CD4-positive, alpha-beta T cell (primary cell): ENCODE results near the gene ZNF366. TPM values are rescaled to one million over a fixed set of nuclear protein-coding genes. Genes with fewer than 3 reads are reported as not detected.

Source experiments
- ATAC-seq: fragments of 200-7000 bp; cut with Tn5 transposase; one replicate; pipeline ENCODE4 v1.10.0; 2022; ENCODE audit warnings: mild to moderate bottlenecking; ENCODE audit not compliant: poor library complexity
- CTCF ChIA-PET: fragments of 350-600 bp; sonication (Branson Sonifier 250); formaldehyde crosslinking; loops from one replicate; lab custom pipeline; 2021; ENCODE audit warnings: antibody characterized with exemption, inconsistent platforms; lab: Charles Lee
- POLR2A ChIA-PET: fragments of 350-600 bp; sonication (Branson Sonifier 250); formaldehyde crosslinking; loops from one replicate; lab custom pipeline; 2021; ENCODE audit warnings: antibody characterized with exemption, inconsistent platforms; lab: Charles Lee
- DNase-seq, 14 experiments: peaks; one replicate each; pipeline ENCODE4 v3.0.0-alpha.2; 2013 to 2020; ENCODE audit warnings: mixed read lengths in 2 of 14
- H3K27ac ChIP-seq, 2 donors: one replicate each; pipeline versions ENCODE4 v1.5.1 to v1.7.0; 2013; ENCODE audit warnings: low read length in 2 of 2, low read depth in 1 of 2, mild to moderate bottlenecking in 1 of 2
- H3K27me3 ChIP-seq, 2 experiments: 1 replicate in 1 of 2; 2 replicates in 1 of 2; pipeline versions ENCODE4 v1.6.1 to v1.7.0; 2013; ENCODE audit warnings: low read length in 2 of 2, control low read depth in 1 of 2, mild to moderate bottlenecking in 1 of 2, moderate library complexity in 1 of 2; ENCODE audit not compliant: insufficient read depth in 2 of 2, control insufficient read depth in 1 of 2
- H3K36me3 ChIP-seq: one replicate; pipeline ENCODE4 v1.6.1; 2013; ENCODE audit warnings: low read length, control low read depth; ENCODE audit not compliant: insufficient read depth
- H3K4me1 ChIP-seq: one replicate; pipeline ENCODE4 v1.6.1; 2013; ENCODE audit warnings: low read length, control low read depth; ENCODE audit not compliant: insufficient read depth
- H3K4me3 ChIP-seq: one replicate; pipeline ENCODE4 v1.5.1; 2013; ENCODE audit warnings: mild to moderate bottlenecking, low read length, moderate library complexity
- H3K9me3 ChIP-seq, 2 experiments: 1 replicate in 1 of 2; 2 replicates in 1 of 2; pipeline versions ENCODE4 v1.6.1 to v1.7.0; 2013; ENCODE audit warnings: low read length in 2 of 2, mild to moderate bottlenecking in 2 of 2, control low read depth in 1 of 2, moderate library complexity in 1 of 2; ENCODE audit not compliant: control insufficient read depth in 1 of 2, insufficient read depth in 1 of 2
- H3K27ac Mint-ChIP-seq: one replicate; pipeline ENCODE4 v1.8.0; 2020; ENCODE audit warnings: mixed read lengths
- H3K27me3 Mint-ChIP-seq: one replicate; pipeline ENCODE4 v1.8.0; 2021; ENCODE audit warnings: mixed read lengths
- H3K36me3 Mint-ChIP-seq: one replicate; pipeline ENCODE4 v1.8.0; 2021; ENCODE audit warnings: low read depth, mixed read lengths
- H3K4me1 Mint-ChIP-seq: one replicate; pipeline ENCODE4 v1.8.0; 2021; ENCODE audit warnings: low read depth, mixed read lengths
- H3K4me3 Mint-ChIP-seq: one replicate; pipeline ENCODE4 v1.8.0; 2020; ENCODE audit warnings: mild to moderate bottlenecking, mixed read lengths
- H3K9me3 Mint-ChIP-seq: one replicate; pipeline ENCODE4 v1.8.0; 2020; ENCODE audit warnings: mixed read lengths
- CTCF ChIP-seq: fragments of 200-600 bp; IDR thresholded peaks from one replicate; pipeline ENCODE4 v1.8.0; 2022; ENCODE audit warnings: antibody characterized with exemption, mild to moderate bottlenecking
- intact Hi-C, 2 experiments: fragments of 100-400 bp; cut with DNase I in 1 of 2; cut with micrococcal nuclease in 1 of 2; formaldehyde crosslinking; loops; one replicate each; pipeline versions ENCODE4 v1.15.1 to v1.9.0; 2023 to 2025; cut with DNase I, micrococcal nuclease
- total RNA-seq, 174 experiments: library from RNA in 2 of 174; stranded (reverse) in 2 of 174; gene quantifications; one replicate each; pipeline ENCODE4 v1.2.3 and lab custom pipeline; 2021 to 2026

Gene ZNF366
- total RNA-seq, 2 experiments from 2014 or later, result 0.06 to 0.14 TPM

DNA sequence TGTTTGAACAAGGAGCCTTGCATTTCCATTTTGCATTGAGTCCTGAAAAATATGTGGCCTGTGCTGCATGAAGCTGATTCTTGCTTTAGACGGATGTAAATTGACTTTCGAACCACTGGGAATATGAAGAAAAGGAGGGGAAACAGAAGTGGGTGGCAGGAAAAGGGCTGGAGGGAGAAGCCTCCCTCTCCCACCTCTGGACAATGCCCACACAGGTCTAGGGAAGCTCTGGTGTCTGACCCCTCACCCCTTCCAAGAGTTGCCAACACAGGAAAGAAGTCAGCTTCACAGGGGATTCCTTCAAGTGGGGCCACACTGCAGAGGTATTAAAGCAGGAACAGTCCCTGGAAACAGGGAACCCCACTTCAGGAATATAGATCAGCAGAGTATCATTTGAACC, 52.2 kb downstream of the ZNF366 start:
- H3K36me3 ChIP-seq, result no peaks in the 10 kb centered on the region
- DNase-seq, result no peak
- ChIA-PET POLR2A (no interaction called here), CTCF (no interaction called here)
- H3K9me3 ChIP-seq, result peaks cover 0 to 4% of the 10 kb centered on the region in 2 experiments
- Mint-ChIP-seq H3K27me3 (peaks cover 8% of the 10 kb centered on the region), H3K4me3 (no peak overlapping the region), H3K9me3 (no peaks in the 10 kb centered on the region), H3K36me3 (no peaks in the 10 kb centered on the region), H3K27ac (no peak overlapping the region), H3K4me1 (no peaks in the 10 kb centered on the region)
- H3K27me3 ChIP-seq, result peaks cover 0 to 2% of the 10 kb centered on the region in 2 experiments
- no peak for TF ChIP-seq CTCF
- H3K4me1 ChIP-seq, result no peaks in the 10 kb centered on the region
- no peak overlapping the region for H3K4me3 ChIP-seq
- intact Hi-C loops, result no loop called here
- no peak overlapping the region for H3K27ac ChIP-seq
- ATAC-seq, result no peak

DNA sequence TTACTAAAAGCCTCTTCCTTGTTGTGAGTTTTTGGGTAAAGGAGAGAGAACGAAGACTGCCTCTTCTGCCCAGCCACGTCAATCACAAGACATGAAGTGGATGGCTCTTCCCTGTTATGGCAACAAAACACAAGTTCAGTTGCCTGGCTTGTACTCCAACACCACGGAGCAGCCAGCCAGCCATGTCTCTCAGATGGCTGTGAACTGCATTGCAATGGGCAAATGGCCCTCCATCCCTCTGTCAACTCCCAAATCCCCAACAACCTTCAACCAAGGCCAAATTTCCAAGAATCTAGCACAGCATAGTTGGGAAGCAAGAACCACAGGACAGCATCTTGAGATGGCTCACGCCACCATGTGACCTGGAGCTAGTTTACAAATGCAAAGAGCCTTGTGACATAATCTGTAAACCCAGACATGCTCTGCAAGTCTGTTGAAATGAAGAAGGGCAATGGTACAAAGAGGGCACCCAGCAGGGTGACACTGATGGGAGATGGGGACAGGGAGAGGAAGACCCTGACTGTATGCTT, 53.9 kb downstream of the ZNF366 start:
- H3K4me1 Mint-ChIP-seq, result no peaks in the 10 kb centered on the region
- peaks cover 8% of the 10 kb centered on the region for H3K27me3 Mint-ChIP-seq
- no peak overlapping the region for H3K27ac ChIP-seq
- H3K36me3 ChIP-seq, result no peaks in the 10 kb centered on the region
- no peaks in the 10 kb centered on the region for H3K36me3 Mint-ChIP-seq
- peaks cover 0 to 4% of the 10 kb centered on the region in 2 experiments for H3K9me3 ChIP-seq
- ATAC-seq (no peak), DNase-seq (no peak)
- no peaks in the 10 kb centered on the region for H3K9me3 Mint-ChIP-seq
- H3K4me3 ChIP-seq, result no peak overlapping the region
- H3K27ac Mint-ChIP-seq, result no peak overlapping the region
- ChIA-PET CTCF (no interaction called here), POLR2A (no interaction called here)
- no peaks in the 10 kb centered on the region for H3K4me1 ChIP-seq
- intact Hi-C loops, result no loop called here
- no peak overlapping the region for H3K4me3 Mint-ChIP-seq
- H3K27me3 ChIP-seq, result no peaks in the 10 kb centered on the region
- TF ChIP-seq CTCF, result no peak

DNA sequence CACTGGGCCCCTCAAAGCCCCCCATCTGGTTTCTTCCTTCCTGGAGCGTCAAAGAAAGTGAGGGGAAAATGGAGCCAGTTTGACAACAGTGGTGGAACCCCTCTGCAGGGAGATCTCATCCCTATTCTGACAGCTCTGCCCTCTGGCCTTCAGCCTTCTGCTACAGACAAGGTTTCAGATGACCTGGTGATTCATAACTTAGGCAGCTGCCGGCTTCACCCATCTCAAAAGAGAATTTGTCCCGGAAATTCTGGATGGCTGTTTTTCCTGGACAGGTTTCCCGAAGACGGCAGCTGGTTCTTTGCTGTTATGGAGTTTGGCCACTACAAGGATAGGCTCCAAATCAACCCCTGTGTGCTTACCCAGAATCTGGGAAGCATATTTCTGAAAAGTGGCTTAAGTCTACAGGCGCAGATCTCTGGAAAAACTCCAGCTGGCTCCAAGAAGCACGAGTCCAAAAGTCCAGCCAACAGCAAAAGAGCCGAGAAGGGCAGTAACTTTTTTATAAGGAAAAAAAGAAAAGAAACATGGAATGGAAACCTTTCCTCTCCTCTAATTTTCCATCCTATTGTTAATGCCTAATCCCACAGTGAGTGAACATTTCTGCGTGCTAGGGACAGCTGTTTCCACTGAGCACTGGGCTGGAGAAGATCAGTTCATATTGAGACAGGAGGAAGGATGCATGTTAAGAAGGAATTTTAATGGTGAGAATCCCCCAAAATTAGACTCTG, 54.5 kb downstream of the ZNF366 start:
- H3K36me3 ChIP-seq, result no peaks in the 10 kb centered on the region
- intact Hi-C loops, result no loop called here
- H3K27ac ChIP-seq, result no peak overlapping the region
- ATAC-seq (no peak), DNase-seq (no peak)
- H3K4me3 ChIP-seq, result no peak overlapping the region
- Mint-ChIP-seq H3K27ac (no peak overlapping the region), H3K36me3 (no peaks in the 10 kb centered on the region), H3K4me1 (no peaks in the 10 kb centered on the region), H3K9me3 (no peaks in the 10 kb centered on the region), H3K27me3 (peaks cover 8% of the 10 kb centered on the region), H3K4me3 (no peak overlapping the region)
- peaks cover 0 to 4% of the 10 kb centered on the region in 2 experiments for H3K9me3 ChIP-seq
- no peaks in the 10 kb centered on the region for H3K27me3 ChIP-seq
- no peak for TF ChIP-seq CTCF
- ChIA-PET CTCF (no interaction called here), POLR2A (no interaction called here)
- H3K4me1 ChIP-seq, result no peaks in the 10 kb centered on the region
